ENCODE measurements around the gene PPP2R2D. TPM values are rescaled to one million over a fixed set of nuclear protein-coding genes. Genes with fewer than 3 reads are reported as not detected.

PPP2R2D gene
- total RNA-seq, 1 experiment from 2014 or later = 40.3 TPM

DNA sequence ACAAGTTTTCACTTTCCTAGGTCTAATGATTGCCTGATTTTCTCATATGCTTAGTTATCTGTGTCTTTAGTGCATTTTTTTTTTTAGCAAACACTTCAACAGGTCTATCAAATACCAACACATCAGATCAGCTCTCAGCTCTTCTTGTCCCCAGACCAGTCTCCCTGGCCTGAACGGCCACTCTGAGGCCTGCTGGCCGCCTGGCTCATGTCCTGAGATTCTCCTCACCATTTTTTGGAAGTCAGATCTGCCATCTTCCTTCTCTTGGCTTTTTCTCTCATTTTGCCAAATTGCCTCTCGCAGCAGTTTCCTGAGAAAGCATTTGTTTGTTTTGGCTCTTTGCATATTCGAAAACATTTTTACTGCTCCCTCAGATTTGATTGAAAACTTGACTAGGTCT is 29.3 kb downstream of the PPP2R2D start:
- 0 out of 2 replicates have a peak, but pooled peaks cover 3% of the 10 kb centered on the region for H3K36me3 ChIP-seq (ENCODE audit: low read depth, low read length)
- ATAC-seq = no peak
- no peaks in the 10 kb centered on the region for H3K9me3 ChIP-seq (ENCODE audit: low read length)
- no TSS peak for BruUV-seq (replicated peaks)
- no peak overlapping the region for H3K9ac ChIP-seq (ENCODE audit: low read length)
- H3F3A ChIP-seq (ENCODE audit: low read length, unreplicated experiment) = no peaks in the 10 kb centered on the region
- ChIA-PET CTCF (no interaction called here), POLR2A (ENCODE audit: unreplicated experiment) (no interaction called here)
- intact Hi-C loops (cut with micrococcal nuclease) = no loop called here
- no peak overlapping the region for H3K4me2 ChIP-seq (ENCODE audit: low read length)
- no peak overlapping the region for H2AFZ ChIP-seq (ENCODE audit: low read length)
- H3K4me1 ChIP-seq (ENCODE audit: insufficient read depth, low read length) = peaks cover 6% of the 10 kb centered on the region; the same call in 1 of the 2 replicates
- peaks cover 98% of the 10 kb centered on the region for H3K79me2 ChIP-seq (ENCODE audit: low read length)
- no peak overlapping the region for H3K4me3 ChIP-seq (ENCODE audit: low read length)
- no peak for DNase-seq
- no peaks in the 10 kb centered on the region for H4K20me1 ChIP-seq (ENCODE audit: low read length)
- TF ChIP-seq, protein P1, sequence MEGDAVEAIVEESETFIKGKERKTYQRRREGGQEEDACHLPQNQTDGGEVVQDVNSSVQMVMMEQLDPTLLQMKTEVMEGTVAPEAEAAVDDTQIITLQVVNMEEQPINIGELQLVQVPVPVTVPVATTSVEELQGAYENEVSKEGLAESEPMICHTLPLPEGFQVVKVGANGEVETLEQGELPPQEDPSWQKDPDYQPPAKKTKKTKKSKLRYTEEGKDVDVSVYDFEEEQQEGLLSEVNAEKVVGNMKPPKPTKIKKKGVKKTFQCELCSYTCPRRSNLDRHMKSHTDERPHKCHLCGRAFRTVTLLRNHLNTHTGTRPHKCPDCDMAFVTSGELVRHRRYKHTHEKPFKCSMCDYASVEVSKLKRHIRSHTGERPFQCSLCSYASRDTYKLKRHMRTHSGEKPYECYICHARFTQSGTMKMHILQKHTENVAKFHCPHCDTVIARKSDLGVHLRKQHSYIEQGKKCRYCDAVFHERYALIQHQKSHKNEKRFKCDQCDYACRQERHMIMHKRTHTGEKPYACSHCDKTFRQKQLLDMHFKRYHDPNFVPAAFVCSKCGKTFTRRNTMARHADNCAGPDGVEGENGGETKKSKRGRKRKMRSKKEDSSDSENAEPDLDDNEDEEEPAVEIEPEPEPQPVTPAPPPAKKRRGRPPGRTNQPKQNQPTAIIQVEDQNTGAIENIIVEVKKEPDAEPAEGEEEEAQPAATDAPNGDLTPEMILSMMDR (conservative IDR thresholded peaks at IDR 0.05; ENCODE audit: low read depth, low read length) = no peak
- TF ChIP-seq EZH2 (IDR thresholded peaks at IDR 0.05; ENCODE audit: low read length, unreplicated experiment) (no peak), EZH2phosphoT487 (IDR thresholded peaks at IDR 0.05; ENCODE audit: borderline replicate concordance, low read length) (no peak)
- H3K9me2 ChIP-seq (replicated peaks; ENCODE audit: low read length) = no peaks in the 10 kb centered on the region
- no peaks in the 10 kb centered on the region for H3K27me3 ChIP-seq (ENCODE audit: low read length)
- no peak overlapping the region for H3K27ac ChIP-seq (ENCODE audit: low read length)

DNA sequence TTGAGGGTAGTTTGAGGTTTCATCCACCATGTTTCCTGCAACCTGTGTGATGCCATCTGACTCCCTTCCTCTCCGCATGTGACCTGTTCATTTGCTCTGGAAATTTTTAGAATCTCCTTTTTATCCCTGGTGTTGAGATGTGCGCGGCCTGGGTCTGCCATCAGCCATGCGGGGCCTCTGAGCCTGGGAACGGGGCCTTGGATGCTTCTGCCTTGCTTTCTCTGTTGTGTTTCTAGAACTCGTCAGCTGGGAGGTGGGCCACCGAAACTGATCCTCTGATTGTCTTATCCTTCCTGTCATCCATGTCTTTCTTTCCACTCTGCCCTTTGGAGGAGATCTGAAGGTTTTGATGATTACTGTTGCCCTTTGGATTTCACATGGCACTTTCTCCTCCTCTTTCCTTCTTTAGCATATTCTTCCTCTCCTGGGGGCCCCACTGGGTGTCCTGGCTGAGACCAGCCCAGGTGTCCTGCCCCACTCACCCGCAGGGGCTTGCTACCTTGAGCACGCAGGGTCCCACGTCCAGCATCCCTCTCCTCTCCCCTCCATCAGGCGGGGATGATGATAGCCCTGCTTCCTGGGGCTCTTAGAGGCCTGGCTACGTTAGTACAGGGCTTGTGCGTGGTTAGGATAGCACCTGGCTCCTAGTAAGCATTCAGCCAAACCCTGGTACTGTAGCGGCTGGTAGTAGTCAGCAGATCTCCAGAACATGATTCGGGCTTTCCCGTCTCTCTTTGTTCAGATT is 29.9 kb downstream of the PPP2R2D start:
- no peaks in the 10 kb centered on the region for H3K36me3 ChIP-seq (ENCODE audit: low read depth, low read length)
- no peak for ATAC-seq
- peaks cover 6% of the 10 kb centered on the region; the same call in 1 of the 2 replicates for H3K4me1 ChIP-seq (ENCODE audit: insufficient read depth, low read length)
- no peak for DNase-seq
- no peak overlapping the region for H3K27ac ChIP-seq (ENCODE audit: low read length)
- H3K9me2 ChIP-seq (replicated peaks; ENCODE audit: low read length) = no peaks in the 10 kb centered on the region
- TF ChIP-seq, protein P1 (conservative IDR thresholded peaks at IDR 0.05; ENCODE audit: low read depth, low read length) = no peak
- no peak for TF ChIP-seq EZH2 (IDR thresholded peaks at IDR 0.05; ENCODE audit: low read length, unreplicated experiment)
- TF ChIP-seq EZH2phosphoT487 (IDR thresholded peaks at IDR 0.05; ENCODE audit: borderline replicate concordance, low read length) = no peak
- no peaks in the 10 kb centered on the region for H3K9me3 ChIP-seq (ENCODE audit: low read length)
- H3K27me3 ChIP-seq (ENCODE audit: low read length) = no peaks in the 10 kb centered on the region
- BruUV-seq (replicated peaks) = no TSS peak
- H3K4me3 ChIP-seq (ENCODE audit: low read length) = no peak overlapping the region
- ChIA-PET POLR2A (ENCODE audit: unreplicated experiment) (no interaction called here), CTCF (no interaction called here)
- no peaks in the 10 kb centered on the region for H3F3A ChIP-seq (ENCODE audit: low read length, unreplicated experiment)
- H2AFZ ChIP-seq (ENCODE audit: low read length) = no peak overlapping the region
- H4K20me1 ChIP-seq (ENCODE audit: low read length) = no peaks in the 10 kb centered on the region
- H3K9ac ChIP-seq (ENCODE audit: low read length) = no peak overlapping the region
- intact Hi-C loops (cut with micrococcal nuclease) = no loop called here
- no peak overlapping the region for H3K4me2 ChIP-seq (ENCODE audit: low read length)
- H3K79me2 ChIP-seq (ENCODE audit: low read length) = peaks cover 97% of the 10 kb centered on the region

DNA sequence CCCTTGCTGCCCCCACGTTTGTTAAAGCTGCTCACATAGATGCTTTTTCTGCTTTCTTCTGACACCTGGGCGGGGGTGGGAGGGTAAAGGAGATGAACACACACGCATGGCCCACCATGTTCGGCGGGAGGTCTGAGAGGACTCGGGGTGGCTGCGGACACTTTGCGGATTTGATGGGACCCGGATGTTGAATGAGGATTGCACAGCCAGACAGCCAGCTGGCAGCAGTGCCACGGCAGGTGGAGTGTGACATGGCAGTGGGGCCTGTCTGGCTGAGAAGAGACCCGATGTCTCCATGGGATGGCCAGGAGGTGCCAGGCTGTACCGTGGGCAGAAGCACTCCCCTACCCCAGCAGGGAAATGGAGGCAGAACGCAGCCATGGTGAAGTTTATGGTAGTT is 31.2 kb downstream of the PPP2R2D start:
- no peak for ATAC-seq
- Histone ChIP-seq H3K9ac (ENCODE audit: low read length) (no peak overlapping the region), H3K27ac (ENCODE audit: low read length) (no peak overlapping the region), H3K4me2 (ENCODE audit: low read length) (no peak overlapping the region), H3K79me2 (ENCODE audit: low read length) (peaks cover 92% of the 10 kb centered on the region), H2AFZ (ENCODE audit: low read length) (no peak overlapping the region), H3K4me3 (ENCODE audit: low read length) (no peak overlapping the region), H3K9me3 (ENCODE audit: low read length) (no peaks in the 10 kb centered on the region), H3K9me2 (replicated peaks; ENCODE audit: low read length) (no peaks in the 10 kb centered on the region), H3K27me3 (ENCODE audit: low read length) (no peaks in the 10 kb centered on the region), H3K36me3 (ENCODE audit: low read depth, low read length) (no peaks in the 10 kb centered on the region), H3F3A (ENCODE audit: low read length, unreplicated experiment) (no peaks in the 10 kb centered on the region), H4K20me1 (ENCODE audit: low read length) (no peaks in the 10 kb centered on the region), H3K4me1 (ENCODE audit: insufficient read depth, low read length) (peaks cover 6% of the 10 kb centered on the region; the same call in 1 of the 2 replicates)
- CTCF ChIA-PET = no interaction called here
- TF ChIP-seq, protein P1 (conservative IDR thresholded peaks at IDR 0.05; ENCODE audit: low read depth, low read length) = no peak
- TF ChIP-seq EZH2 (IDR thresholded peaks at IDR 0.05; ENCODE audit: low read length, unreplicated experiment) = no peak
- TF ChIP-seq EZH2phosphoT487 (IDR thresholded peaks at IDR 0.05; ENCODE audit: borderline replicate concordance, low read length) = no peak
- DNase-seq = no peak
- no TSS peak for BruUV-seq (replicated peaks)
- POLR2A ChIA-PET (ENCODE audit: unreplicated experiment) = no interaction called here
- intact Hi-C loops (cut with micrococcal nuclease) = no loop called here

Data from PC-3 (cell line).